ENCODE data around the gene SPATA2. TPM values are rescaled to one million over a fixed set of nuclear protein-coding genes. Genes with fewer than 3 reads are reported as not detected.
A peak's percentile ranks its signal among the peaks of the same experiment; 100 is the strongest.

SPATA2 gene
- total and polyA plus RNA-seq, 2 of the 13 experiments (the other 11 are each of a cell fraction or from before 2014, with no cell fraction given) = 3.2 to 8.7 TPM

- no peak for TF ChIP-seq ARID5B (CRISPR knock-in tag; IDR thresholded peaks at IDR 0.05)
- 0 out of 2 replicates have a peak, but pooled peaks have one; percentile 40 for TF ChIP-seq ZNF513 (CRISPR knock-in tag; conservative IDR thresholded peaks at IDR 0.05)
- TF ChIP-seq ADNP (CRISPR knock-in tag; IDR thresholded peaks at IDR 0.05) = 0 out of 2 replicates have a peak, but pooled peaks have one; percentile 32
- TF ChIP-seq RFXAP (CRISPR knock-in tag; IDR thresholded peaks at IDR 0.05; ENCODE audit: borderline replicate concordance) = 0 out of 2 replicates have a peak, but pooled peaks have one; percentile 54
- TF ChIP-seq U2AF2 (IDR thresholded peaks at IDR 0.05; ENCODE audit: low read depth, low read length) = no peak
- TF ChIP-seq ZNF44 (CRISPR knock-in tag; IDR thresholded peaks at IDR 0.05) = peak; percentile 58; the same call in 1 of the 2 replicates
- TF ChIP-seq ZNF614 (CRISPR knock-in tag; IDR thresholded peaks at IDR 0.05; ENCODE audit: borderline replicate concordance) = no peak
- TF ChIP-seq REXO4 (CRISPR knock-in tag; IDR thresholded peaks at IDR 0.05; ENCODE audit: borderline replicate concordance) = no peak
- no peak for TF ChIP-seq CERS6 (CRISPR knock-in tag; IDR thresholded peaks at IDR 0.05)
- no peak for TF ChIP-seq ZNF18 (CRISPR knock-in tag; IDR thresholded peaks at IDR 0.05; ENCODE audit: insufficient replicate concordance)
- TF ChIP-seq THRA (CRISPR knock-in tag; IDR thresholded peaks at IDR 0.05; ENCODE audit: borderline replicate concordance) = no peak
- TF ChIP-seq FUBP1 (CRISPR knock-in tag; IDR thresholded peaks at IDR 0.05; ENCODE audit: borderline replicate concordance) = 0 out of 2 replicates have a peak, but pooled peaks have one; percentile 39
Observed at GRCh38 chr20:49937027-49937929, 21.9 kb upstream of the SPATA2 start (continued).

Data from HepG2 (cell line).